A375 (cell line): ENCODE data around the gene AGR2. TPM values are rescaled to one million over a fixed set of nuclear protein-coding genes. Genes with fewer than 3 reads are reported as not detected.

Experiments
- total RNA-seq: library from RNA; depleted of rRNA; stranded (reverse); fragments of >200 nt; shearing (Covaris generic); gene quantifications from 2 replicates; pipeline ENCODE4 v1.2.3, GENCODE V29; 2014; rRNA removed

AGR2 gene
- not detected in 2 replicates for total RNA-seq

DNA sequence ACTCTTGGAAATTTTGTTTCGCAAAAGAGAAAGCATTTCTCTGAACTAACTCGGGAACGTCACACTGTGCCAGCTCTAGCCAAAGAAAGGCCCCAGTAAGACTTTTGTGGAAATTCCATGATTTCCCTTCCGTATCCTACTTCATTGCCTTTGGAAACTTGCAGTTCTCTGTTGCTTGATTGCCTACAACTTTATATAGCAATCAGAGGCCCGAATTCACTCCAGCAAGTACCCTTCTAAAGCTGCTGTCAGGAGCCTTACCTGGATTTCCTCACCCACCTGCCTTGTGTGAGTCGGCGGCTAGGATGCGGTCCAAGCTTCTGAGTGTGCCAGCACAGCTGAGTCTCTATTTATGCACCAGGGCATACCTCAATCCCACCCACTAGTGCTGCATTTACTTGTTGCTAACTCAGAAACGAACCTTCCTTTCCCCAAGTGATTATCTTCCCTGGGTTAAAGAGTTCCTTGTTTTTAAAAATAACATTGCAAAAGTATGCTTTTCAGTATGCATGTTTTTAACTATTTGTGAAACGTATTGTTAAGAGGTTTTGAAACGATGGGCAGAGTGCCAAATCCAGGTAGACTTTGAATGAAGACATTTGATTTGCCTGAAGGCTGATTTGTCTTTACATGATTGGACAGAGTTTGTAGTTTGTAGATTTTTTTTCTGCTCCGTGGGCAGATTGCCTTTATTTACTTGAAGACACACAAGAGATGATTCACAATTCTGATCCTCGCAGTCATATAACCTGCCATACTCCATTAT is at the start of gene AGR2:
AGR2 (minus strand) TSS at position 326 of the 766 bp plus-strand sequence. CDS start 3,203 bp downstream, outside the sequence.

GRCh38 chr7:16753102-16753931 is 51.5 kb downstream of the AGR2 start, which contains the start of gene TSPAN13:
TSPAN13 (plus strand) TSS chr7:16753755; CDS start chr7:16753968, 213 bp downstream.

Other genes with a start within 250 kb of the AGR2 start
- gene ANKMY2, start 159.2 kb downstream of the AGR2 start, total RNA-seq, result 9.9 and 11.7 TPM in 2 replicates
- gene BZW2, start 158.8 kb downstream of the AGR2 start, total RNA-seq, result 129 and 172 TPM in 2 replicates
- gene TSPAN13, start 51.2 kb downstream of the AGR2 start, total RNA-seq, result 24.3 and 28.1 TPM in 2 replicates
- gene AGR3, start 77.0 kb upstream of the AGR2 start, total RNA-seq, result 0.24 TPM in 1 of 2 replicates, not detected in the other